ENCODE data around the gene C6orf15.
"Not testable (repeated sequence)": the region's sequence is repeated elsewhere in the genome, so short reads cannot be mapped to it uniquely, and the experiment has no call there.

Gene C6orf15

GRCh38 chr6:31081872-31082271 lies 30.5 kb downstream of the C6orf15 start:
- H3K9me3 Mint-ChIP-seq = no peaks in the 10 kb centered on the region
- ATAC-seq (replicated peaks) (no peak), DNase-seq (no peak)
- H3K36me3 Mint-ChIP-seq = no peaks in the 10 kb centered on the region
- H3K4me1 Mint-ChIP-seq = peaks cover 8 to 10% of the 10 kb centered on the region in 2 donors
- H3K27me3 Mint-ChIP-seq = peaks cover 11 to 14% of the 10 kb centered on the region in 2 donors
- no peak overlapping the region for H3K4me3 Mint-ChIP-seq
- H3K27ac Mint-ChIP-seq = no peak overlapping the region

DNA sequence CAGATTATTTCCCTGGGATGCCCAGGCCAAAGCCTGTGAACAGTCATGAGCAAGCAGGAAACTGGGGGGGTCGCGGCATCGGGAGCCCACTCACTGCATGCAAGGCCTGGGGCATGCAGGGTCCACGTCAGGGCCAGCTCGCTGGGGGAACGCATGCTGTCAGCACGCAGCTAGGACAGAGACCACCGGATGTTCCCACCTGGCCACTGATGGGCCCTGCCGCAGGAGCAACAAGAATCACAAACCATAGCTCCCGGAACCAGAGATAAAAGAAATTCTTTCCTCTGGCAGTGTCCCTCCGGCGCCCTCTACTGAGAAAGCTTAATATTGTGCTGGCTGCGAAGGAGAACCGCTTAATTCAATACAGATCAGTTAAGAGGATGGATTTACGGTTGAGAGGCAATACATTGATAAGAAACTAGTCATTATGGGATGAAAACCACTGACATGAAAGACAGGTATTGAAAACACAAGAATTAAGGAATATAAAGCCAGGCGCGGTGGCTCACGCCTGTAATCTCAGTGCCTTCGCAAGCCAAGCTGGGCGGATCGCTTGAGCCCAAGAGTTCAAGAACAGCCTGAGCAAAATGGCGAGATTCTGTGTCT lies 32.6 kb downstream of the C6orf15 start:
- H3K4me3 Mint-ChIP-seq = peak overlapping the region; percentile 57 to 78
- peaks cover 8 to 10% of the 10 kb centered on the region in 2 donors for H3K4me1 Mint-ChIP-seq
- peak; percentile 52 for DNase-seq
- H3K27ac Mint-ChIP-seq = peak overlapping the region; percentile 25
- peaks cover 5 to 6% of the 10 kb centered on the region in 2 donors for H3K27me3 Mint-ChIP-seq
- ATAC-seq (replicated peaks) = peak; percentile 83 to 86
- H3K9me3 Mint-ChIP-seq = no peaks in the 10 kb centered on the region
- no peaks in the 10 kb centered on the region for H3K36me3 Mint-ChIP-seq

DNA sequence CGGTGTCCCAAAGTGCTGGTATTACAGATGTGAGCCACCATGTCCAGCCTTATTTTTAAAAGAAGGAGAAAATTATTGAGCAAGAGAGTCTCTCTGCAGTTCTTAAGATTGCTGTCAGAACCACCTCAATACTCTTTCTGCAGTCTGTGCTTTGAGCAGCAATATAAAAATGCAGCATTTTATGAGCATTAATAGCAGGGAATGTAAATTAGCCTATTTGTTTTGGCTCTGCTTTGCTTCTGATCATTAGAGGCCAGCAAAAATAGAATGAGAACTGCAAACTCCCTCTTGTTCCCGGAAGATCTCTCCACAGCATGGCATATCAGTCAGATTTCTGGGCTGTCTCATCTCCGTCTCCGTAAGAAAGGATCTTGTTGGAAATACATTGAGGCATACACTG lies 35.8 kb downstream of the C6orf15 start:
- Mint-ChIP-seq H3K27me3 (peaks cover 5 to 6% of the 10 kb centered on the region in 2 donors), H3K27ac (no peak overlapping the region), H3K4me3 (no peak overlapping the region), H3K4me1 (peaks cover 4 to 10% of the 10 kb centered on the region in 2 donors), H3K36me3 (no peaks in the 10 kb centered on the region), H3K9me3 (no peaks in the 10 kb centered on the region)
- ATAC-seq (replicated peaks) (no peak), DNase-seq (no peak)

GRCh38 chr6:31075528-31075927 lies 36.8 kb downstream of the C6orf15 start:
- Mint-ChIP-seq H3K27ac (no peak overlapping the region), H3K4me3 (no peak overlapping the region), H3K4me1 (peaks cover 4 to 10% of the 10 kb centered on the region in 2 donors), H3K36me3 (no peaks in the 10 kb centered on the region), H3K9me3 (no peaks in the 10 kb centered on the region), H3K27me3 (peaks cover 5 to 6% of the 10 kb centered on the region in 2 donors)
- DNase-seq (no peak), ATAC-seq (replicated peaks) (no peak)

GRCh38 chr6:31074401-31074800 lies 38.0 kb downstream of the C6orf15 start:
- DNase-seq = no peak
- no peak for ATAC-seq (replicated peaks)
- Mint-ChIP-seq H3K4me1 (peaks cover under 1 to 2% of the 10 kb centered on the region in 2 donors), H3K9me3 (no peaks in the 10 kb centered on the region), H3K36me3 (no peaks in the 10 kb centered on the region), H3K4me3 (no peak overlapping the region), H3K27me3 (no peaks in the 10 kb centered on the region), H3K27ac (no peak overlapping the region)

DNA sequence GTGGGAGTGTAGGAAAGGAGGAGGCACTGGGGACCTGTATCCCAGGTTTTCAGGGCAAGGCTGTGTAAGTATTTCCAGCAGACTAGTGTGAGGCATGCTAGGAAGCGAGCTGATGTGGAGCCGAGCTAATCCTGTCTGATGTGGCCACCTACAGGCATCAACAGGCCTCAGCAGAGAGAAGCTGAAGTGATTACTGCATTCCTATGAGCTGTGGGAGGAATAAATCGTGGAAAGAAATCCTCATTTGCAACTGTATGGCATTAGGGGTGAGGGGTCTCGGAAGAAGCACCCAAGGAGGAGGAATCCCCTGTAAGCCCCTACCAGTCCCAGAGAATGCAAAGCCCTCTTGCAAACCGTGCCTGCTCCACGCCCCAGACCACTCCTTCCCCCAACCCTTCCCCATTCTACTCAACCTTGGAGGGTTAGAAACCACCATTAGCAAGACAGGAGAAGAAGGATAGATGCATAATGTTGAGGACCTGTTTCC lies 41.6 kb downstream of the C6orf15 start:
- DNase-seq = no peak
- Mint-ChIP-seq H3K36me3 (no peaks in the 10 kb centered on the region), H3K4me1 (no peaks in the 10 kb centered on the region), H3K9me3 (no peaks in the 10 kb centered on the region), H3K4me3 (no peak overlapping the region), H3K27me3 (no peaks in the 10 kb centered on the region), H3K27ac (no peak overlapping the region)
- no peak for ATAC-seq (replicated peaks)

DNA sequence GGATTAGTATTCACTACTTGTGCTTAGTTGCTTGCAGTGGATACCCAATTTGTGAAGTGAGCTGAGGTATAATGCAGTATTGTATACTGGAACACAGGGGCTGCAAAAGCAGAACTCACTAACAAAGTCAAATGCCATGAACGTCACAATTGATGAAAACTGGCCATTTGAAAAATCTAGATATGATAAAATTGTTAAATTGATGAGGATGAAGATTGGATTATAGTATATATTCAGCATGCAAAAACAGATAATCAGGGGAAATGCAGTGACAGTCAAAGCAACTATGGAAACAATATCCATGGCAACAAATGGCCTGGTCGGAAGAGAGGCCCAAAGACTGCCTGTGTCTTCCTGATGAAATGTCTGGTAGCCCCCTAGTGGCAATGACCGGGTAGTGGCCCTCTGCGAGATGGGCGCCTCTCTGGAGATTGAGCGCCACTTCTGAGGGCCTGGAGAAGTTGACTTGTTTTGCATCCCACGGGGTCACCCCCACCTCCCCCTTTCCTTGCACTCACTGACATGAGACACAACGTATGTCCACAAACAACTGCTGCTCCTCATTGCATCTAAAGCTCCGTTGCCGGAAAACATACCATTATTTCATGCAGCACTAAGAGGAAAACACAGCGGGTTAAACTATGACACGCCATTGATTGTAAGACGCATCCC lies 43.6 kb downstream of the C6orf15 start:
- Mint-ChIP-seq H3K9me3 (no peaks in the 10 kb centered on the region), H3K4me1 (no peaks in the 10 kb centered on the region), H3K27me3 (no peaks in the 10 kb centered on the region), H3K4me3 (no peak overlapping the region), H3K27ac (no peak overlapping the region), H3K36me3 (no peaks in the 10 kb centered on the region)
- peak; percentile 66 for DNase-seq
- ATAC-seq (replicated peaks) = peak; percentile 89 to 99

DNA sequence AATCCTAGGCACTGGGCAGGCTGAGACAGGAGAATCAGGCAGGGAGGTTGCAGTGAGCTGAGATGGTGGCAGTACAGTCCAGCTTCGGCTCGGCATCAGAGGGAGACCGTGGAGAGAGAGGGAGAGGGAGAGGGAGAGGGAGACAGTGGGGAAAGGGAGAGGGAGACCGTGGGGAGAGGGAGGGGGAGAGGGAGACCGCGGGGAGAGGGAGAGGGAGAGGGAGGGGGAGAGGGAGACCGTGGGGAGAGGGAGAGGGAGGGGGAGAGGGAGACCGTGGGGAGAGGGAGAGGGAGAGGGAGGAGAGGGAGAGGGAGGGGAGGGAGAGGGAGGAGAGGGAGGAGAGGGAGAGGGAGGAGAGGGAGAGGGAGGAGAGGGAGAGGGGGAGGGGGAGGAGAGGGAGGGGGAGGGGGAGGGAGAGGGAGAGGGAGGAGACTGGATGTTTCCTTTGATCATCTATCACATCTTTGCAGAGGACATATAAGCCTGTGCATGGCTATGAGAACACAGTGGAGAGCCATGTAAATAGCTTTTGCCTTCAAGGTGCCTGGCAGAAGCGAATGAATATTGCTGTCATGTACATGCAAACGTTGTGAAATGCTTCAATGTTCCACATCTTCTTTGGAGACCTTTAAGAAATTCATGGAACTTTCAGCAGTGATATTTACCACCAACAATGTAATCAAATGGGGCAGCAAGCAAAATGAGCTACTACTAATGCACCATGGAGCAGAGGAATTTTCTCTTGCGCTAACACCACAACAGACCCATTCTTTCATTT lies 44.3 kb downstream of the C6orf15 start:
- DNase-seq; H3K27me3 Mint-ChIP-seq; H3K27ac Mint-ChIP-seq; H3K4me3 Mint-ChIP-seq; H3K4me1 Mint-ChIP-seq; H3K36me3 Mint-ChIP-seq; ATAC-seq (replicated peaks); H3K9me3 Mint-ChIP-seq: not testable (repeated sequence)

GRCh38 chr6:31067028-31067427 lies 45.3 kb downstream of the C6orf15 start:
- DNase-seq; H3K27ac Mint-ChIP-seq; H3K36me3 Mint-ChIP-seq; ATAC-seq (replicated peaks); H3K27me3 Mint-ChIP-seq; H3K9me3 Mint-ChIP-seq; H3K4me3 Mint-ChIP-seq; H3K4me1 Mint-ChIP-seq: not testable (repeated sequence)

DNA sequence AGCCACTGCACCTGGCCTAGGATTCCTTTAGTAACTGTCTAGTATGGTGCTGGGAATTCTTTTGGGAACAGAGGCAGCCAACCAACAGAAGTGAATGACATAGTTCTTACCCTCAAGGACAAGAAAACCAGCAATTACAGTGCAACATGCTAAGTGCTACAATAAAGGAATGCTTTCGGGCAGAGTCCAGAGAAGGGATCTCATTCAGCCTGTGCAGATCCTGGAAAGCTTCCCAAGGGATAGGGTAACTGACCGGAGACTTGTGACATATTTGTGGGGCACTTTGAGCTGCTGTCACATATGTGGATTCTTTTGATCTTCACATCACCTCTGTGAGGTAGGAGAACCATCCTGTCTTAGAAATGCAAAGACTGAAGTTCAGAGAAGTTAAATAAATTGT lies 46.8 kb downstream of the C6orf15 start:
- no peaks in the 10 kb centered on the region for H3K9me3 Mint-ChIP-seq
- H3K27me3 Mint-ChIP-seq = peaks cover 0 to 5% of the 10 kb centered on the region in 2 donors
- H3K4me3 Mint-ChIP-seq = no peak overlapping the region
- H3K27ac Mint-ChIP-seq = peak overlapping the region; percentile 31
- ATAC-seq (replicated peaks) = no peak
- DNase-seq = no peak
- H3K4me1 Mint-ChIP-seq = no peaks in the 10 kb centered on the region
- H3K36me3 Mint-ChIP-seq = no peaks in the 10 kb centered on the region

GRCh38 chr6:31063906-31064435 lies 48.4 kb downstream of the C6orf15 start:
- H3K27me3 Mint-ChIP-seq = peaks cover 5% of the 10 kb centered on the region in 2 donors
- H3K4me3 Mint-ChIP-seq = no peak overlapping the region
- no peaks in the 10 kb centered on the region for H3K36me3 Mint-ChIP-seq
- no peak overlapping the region for H3K27ac Mint-ChIP-seq
- H3K9me3 Mint-ChIP-seq = no peaks in the 10 kb centered on the region
- ATAC-seq (replicated peaks) = no peak
- no peaks in the 10 kb centered on the region for H3K4me1 Mint-ChIP-seq
- no peak for DNase-seq

Data from stimulated activated naive B cell treated with anti-CD40 and anti-IgM and Interleukin-4, amounts not matched to agents 10 μg/mL and 1 μg/mL and 100 μg/mL, for 72 hours (primary cell).